Measurements from ENCODE around the gene MORN5. TPM values are rescaled to one million over a fixed set of nuclear protein-coding genes. Genes with fewer than 3 reads are reported as not detected.

MORN5 gene
- total and polyA plus RNA-seq, 10 of the 15 experiments (the other 5 are each of a cell fraction or from before 2014, with no cell fraction given) = not detected

DNA sequence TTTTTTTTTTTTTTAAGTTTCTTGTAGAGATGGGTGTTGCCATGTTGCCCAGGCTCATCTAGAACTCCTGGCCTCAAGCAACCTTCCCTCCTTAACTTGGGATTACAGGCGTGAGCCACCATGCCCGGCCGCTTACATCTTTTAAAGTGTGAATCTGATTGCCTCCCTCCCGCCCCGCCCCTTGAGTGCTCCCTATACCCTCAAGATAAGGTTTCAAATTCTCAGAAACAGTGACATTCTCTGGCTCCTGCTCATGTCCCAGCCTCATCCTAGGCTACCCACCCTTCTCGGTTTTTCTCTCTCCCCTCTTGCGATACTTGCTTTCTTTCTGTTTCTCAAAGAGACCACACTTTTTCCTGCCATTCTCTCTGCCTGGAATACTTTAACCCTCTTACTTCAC, 12.4 kb downstream of the MORN5 start:
- intact Hi-C loops (cut with micrococcal nuclease; ENCODE audit: unreplicated experiment) (no loop called here), in situ Hi-C loops (cut with MboI) (no loop called here)
- Histone ChIP-seq H4K20me1 (ENCODE audit: control insufficient read depth, insufficient read depth) (no peaks in the 10 kb centered on the region), H3K4me3 (no peak overlapping the region), H3K79me2 (ENCODE audit: control insufficient read depth, insufficient read depth, low read length) (no peaks in the 10 kb centered on the region), H3K27me3 (replicated peaks in 1 of 2; ENCODE audit: control insufficient read depth in 2 of 2, insufficient read depth in 2 of 2, low read length in 1 of 2) (peaks cover 2 to 8% of the 10 kb centered on the region in 2 experiments; a peak in 3 of 4 replicates), H3K9ac (ENCODE audit: control insufficient read depth, insufficient read depth, low read length) (no peak overlapping the region), H2AFZ (ENCODE audit: control insufficient read depth, low read depth, low read length) (no peak overlapping the region), H3K9me3 (replicated peaks; ENCODE audit: control insufficient read depth, insufficient read depth, low read length) (no peaks in the 10 kb centered on the region), H3K36me3 (ENCODE audit: control insufficient read depth in 2 of 2, insufficient read depth in 2 of 2, low read length in 1 of 2) (no peaks in the 10 kb centered on the region), H3K4me2 (ENCODE audit: control insufficient read depth, insufficient read depth) (no peak overlapping the region), H3K4me1 (ENCODE audit: control insufficient read depth, insufficient read depth, low read length) (no peaks in the 10 kb centered on the region), H3K27ac (ENCODE audit: control insufficient read depth, insufficient read depth) (no peak overlapping the region)
- BruUV-seq (replicated peaks) = no TSS peak
- DNase-seq (ENCODE audit: low read depth, low spot score) (no peak), FAIRE-seq (no peak), ATAC-seq (no peak)
- ChIA-PET POLR2A (interaction anchor here (0.8 kb wide), 1 partner anchor 13 kb away, joined by 3 read pairs; the partner anchor contains the start of genes MORN5 and NDUFA8), RAD21 (ENCODE audit: unreplicated experiment) (interaction anchor here (0.6 kb wide), 1 partner anchor 274 kb away, joined by 3 read pairs; no protein-coding TSS in a partner anchor), SMC1A (ENCODE audit: uncharacterized antibody, unreplicated experiment) (no interaction called here), CTCF (no interaction called here)
- WGBS (ENCODE audit: insufficient coverage, insufficient replicate concordance, low lambda C conversion rate, missing lambda C conversion rate) = 37% methylated on average over 7 of the region's 7 CpGs
- TF ChIP-seq RB1 (IDR thresholded peaks at IDR 0.05; ENCODE audit: borderline replicate concordance) = no peak
- TF ChIP-seq NFYA (IDR thresholded peaks at IDR 0.05; ENCODE audit: borderline replicate concordance, low read depth, low read length) = no peak
- no peak for TF ChIP-seq ATF7 (IDR thresholded peaks at IDR 0.05; ENCODE audit: low read depth)
- TF ChIP-seq CHD1 (IDR thresholded peaks at IDR 0.05; ENCODE audit: low read depth, low read length) = no peak
- no peak for TF ChIP-seq CHD4 (IDR thresholded peaks at IDR 0.05)
- no peak for TF ChIP-seq MTA2 (IDR thresholded peaks at IDR 0.05; ENCODE audit: low read depth)
- no peak for TF ChIP-seq SMC3 (IDR thresholded peaks at IDR 0.05; ENCODE audit: borderline replicate concordance, low read length)
- no peak for TF ChIP-seq TAF1 (IDR thresholded peaks at IDR 0.05; ENCODE audit: borderline replicate concordance, low read depth, low read length)
- TF ChIP-seq PML (IDR thresholded peaks at IDR 0.05; ENCODE audit: low read length) = no peak
- no peak for TF ChIP-seq SRF (IDR thresholded peaks at IDR 0.05; ENCODE audit: low read depth in 2 of 2, low read length in 2 of 2)
- TF ChIP-seq EZH2 (IDR thresholded peaks at IDR 0.05; ENCODE audit: borderline replicate concordance, control insufficient read depth, low read depth, low read length) = no peak
- TF ChIP-seq NR2F1 (conservative IDR thresholded peaks at IDR 0.05) = no peak
- TF ChIP-seq, protein P1, sequence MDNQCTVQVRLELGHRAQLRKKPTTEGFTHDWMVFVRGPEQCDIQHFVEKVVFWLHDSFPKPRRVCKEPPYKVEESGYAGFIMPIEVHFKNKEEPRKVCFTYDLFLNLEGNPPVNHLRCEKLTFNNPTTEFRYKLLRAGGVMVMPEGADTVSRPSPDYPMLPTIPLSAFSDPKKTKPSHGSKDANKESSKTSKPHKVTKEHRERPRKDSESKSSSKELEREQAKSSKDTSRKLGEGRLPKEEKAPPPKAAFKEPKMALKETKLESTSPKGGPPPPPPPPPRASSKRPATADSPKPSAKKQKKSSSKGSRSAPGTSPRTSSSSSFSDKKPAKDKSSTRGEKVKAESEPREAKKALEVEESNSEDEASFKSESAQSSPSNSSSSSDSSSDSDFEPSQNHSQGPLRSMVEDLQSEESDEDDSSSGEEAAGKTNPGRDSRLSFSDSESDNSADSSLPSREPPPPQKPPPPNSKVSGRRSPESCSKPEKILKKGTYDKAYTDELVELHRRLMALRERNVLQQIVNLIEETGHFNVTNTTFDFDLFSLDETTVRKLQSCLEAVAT (IDR thresholded peaks at IDR 0.05) = no peak
- TF ChIP-seq EP300 (IDR thresholded peaks at IDR 0.05; ENCODE audit: borderline replicate concordance in 1 of 2, control insufficient read depth in 1 of 2, low read depth in 2 of 2, low read length in 2 of 2) = no peak

Measured in GM12878 (cell line).